GM04504 (cell line): ENCODE results near the gene NDUFA5.
A peak's percentile ranks its signal among the peaks of the same experiment; 100 is the strongest.
"Not testable (repeated sequence)": the region's sequence is repeated elsewhere in the genome, so short reads cannot be mapped to it uniquely, and the experiment has no call there.

Experiments used
- DNase-seq: peaks from one replicate; pipeline ENCODE4 v3.0.0-alpha.2; 2012; ENCODE audit warnings: low read depth

Gene NDUFA5

GRCh38 chr7:123557016-123557397, 611 bp downstream of the NDUFA5 start:
- no peak for DNase-seq

DNA sequence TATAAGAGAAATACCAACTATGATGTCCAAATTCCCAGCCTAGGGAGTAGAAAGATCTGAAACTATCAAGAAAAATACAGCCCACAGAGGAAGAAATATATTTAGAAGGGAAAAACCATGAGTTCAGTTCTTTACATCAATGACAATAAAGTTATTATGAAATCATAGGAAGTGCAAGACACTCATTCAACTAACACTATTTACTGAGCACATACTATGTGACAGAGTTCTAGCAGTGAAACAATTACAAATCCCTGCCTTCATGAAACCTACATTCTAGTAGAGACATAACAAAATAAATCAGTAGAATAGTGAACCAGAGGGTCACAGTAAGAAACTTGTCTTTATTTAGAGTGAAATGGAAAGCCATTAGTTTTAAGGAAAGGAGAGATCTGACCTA, 2.1 kb downstream of the NDUFA5 start:
- DNase-seq, result no peak

- DNase-seq, result no peak
Measured at GRCh38 chr7:123553159-123553558, 4.5 kb downstream of the NDUFA5 start.

DNA sequence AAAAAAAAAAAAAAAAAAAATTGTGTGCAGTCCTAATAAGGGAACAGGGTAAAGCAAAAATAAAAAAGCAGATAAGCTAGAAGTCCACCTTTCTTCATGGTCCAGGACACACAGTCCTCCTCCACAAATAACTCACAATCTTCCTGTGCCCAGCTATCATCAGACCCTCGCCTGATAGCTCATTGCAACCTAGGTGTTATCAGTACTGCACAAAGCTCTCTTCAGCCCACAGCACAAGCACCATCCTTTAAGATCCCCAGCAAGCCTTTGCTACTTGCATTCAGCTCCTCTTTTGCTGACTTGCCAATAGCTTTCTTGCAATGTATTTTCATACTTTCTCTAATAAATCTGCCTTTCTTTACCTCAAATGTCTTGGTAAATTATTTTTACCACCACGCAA, 5.0 kb downstream of the NDUFA5 start:
- no peak for DNase-seq

DNA sequence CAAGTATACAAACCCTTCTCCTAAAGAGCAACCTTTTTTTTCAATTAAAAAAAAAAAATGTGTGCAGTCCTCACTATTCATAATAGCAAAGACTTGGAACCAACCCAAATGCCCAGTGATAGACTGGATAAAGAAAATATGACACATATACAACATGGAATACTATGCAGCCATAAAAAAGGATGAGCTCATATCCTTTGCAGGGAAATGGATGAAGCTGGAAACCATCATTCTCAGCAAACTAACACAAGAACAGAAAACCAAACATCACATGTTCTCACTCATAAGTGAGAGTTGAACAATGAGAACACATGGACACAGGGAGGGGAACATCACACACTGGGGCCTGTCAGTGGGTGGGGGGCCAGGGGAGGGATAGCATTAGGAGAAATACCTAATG, 5.5 kb downstream of the NDUFA5 start:
- not testable (repeated sequence) for DNase-seq

- no peak for DNase-seq
Measured at GRCh38 chr7:123548406-123548805, 9.2 kb downstream of the NDUFA5 start.

DNA sequence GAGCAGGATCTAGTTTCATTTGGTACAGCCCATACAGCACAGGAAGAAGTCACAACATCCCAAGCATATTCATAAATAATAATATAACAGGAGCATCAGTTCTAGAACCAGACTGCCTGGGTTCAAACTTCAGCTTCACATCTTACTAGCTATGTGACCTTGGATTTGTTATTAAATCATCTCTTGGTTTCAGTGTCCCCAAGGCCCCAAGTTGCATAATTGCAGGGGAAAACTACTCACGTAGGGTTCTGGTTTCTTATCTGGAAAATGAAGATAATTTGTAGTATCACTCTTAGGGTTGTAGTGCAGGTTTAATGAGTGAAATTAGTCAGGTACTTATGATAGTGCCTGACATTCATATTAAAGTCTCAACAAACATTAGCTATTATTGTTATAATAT, 17.7 kb downstream of the NDUFA5 start:
- no peak for DNase-seq

- DNase-seq, result no peak
Measured at GRCh38 chr7:123538897-123539296, 18.7 kb downstream of the NDUFA5 start.

DNA sequence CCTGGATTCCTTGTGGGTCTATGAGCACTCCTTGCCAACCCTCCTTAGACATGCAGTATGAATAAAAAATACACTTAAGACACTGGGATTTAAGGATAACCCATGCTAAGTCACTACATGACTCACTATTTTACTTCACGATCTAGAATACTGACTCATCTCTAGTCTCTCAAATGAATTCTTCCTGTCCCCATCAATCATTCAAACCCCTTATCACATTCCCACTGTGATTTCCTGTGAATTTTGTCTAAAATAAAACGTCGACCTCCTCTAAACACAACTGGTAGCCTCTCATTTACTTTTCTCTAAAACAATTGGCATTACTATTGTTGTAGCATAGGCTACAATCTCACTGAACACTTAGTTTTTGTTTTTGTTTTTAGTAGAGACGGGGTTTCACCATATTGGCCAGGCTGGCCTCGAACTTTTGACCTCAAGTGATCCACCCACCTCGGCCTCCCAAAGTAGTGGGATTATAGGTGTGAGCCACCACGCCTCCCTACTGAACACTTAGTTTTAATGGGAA, 19.4 kb downstream of the NDUFA5 start:
- DNase-seq, result peak; percentile 24

GRCh38 chr7:123537026-123537642, 20.5 kb downstream of the NDUFA5 start:
- DNase-seq, result no peak

DNA sequence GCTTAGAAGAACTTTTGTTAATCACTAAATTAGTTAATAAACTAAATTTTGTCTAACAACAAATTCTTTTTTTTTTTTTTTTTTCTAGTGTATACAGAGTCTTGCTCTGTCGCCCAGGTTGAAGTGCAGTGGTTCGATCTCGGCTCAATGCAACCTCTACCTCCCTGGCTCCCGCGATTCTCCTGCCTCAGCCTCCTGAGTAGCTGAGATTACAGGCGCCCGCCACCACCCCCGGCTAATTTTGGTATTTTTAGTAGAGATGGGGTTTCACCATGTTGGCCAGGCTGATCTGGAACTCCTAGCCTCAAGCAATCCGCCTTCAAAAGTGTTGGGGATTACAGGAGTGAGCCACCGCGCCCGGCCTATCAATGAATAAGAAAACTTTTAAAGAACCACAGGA, 22.1 kb downstream of the NDUFA5 start:
- DNase-seq, result no peak

DNA sequence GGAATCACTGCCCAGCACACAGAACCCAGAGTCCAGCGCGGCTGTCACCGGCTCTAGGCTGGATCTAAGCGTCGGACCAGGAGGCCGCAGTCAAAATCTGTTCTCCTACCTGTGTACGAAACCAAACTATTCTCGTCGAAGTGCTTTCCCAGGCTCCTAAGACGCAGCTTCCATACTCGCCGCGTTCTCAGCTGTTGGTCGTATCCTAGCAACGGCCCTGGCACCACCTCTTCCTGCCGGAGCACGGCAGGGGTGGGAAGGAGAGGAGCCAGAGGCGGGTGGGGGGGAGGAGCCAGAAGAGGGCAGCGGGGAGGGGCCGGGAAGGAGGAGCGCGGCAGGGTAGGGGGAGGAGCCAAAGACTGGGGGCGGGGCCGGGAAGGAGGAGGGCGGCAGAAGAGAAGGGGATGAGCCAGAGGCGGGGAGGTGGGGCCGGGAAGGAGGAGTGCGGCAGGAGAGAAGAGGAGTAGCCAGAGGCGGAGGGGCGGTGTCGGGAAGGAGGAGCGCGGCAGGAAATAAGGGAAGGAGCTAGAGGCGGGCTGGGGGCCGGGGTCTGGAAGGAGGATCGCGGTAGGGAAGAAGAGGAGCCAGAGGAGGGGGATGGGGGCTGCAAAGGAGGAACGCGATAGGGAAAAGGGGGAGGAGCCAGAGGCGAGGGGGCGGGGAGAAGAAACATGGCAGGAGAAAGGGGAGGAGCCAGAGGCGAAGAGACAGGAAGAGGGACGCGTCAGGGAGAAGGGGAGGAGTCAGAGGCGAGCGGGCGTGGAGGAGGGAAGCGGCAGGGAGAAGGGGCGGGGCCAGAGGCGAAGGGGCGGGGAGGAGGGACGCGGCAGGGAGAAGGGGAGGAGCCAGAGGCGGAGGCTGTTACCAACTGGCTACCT, 23.0 kb downstream of the NDUFA5 start, which contains the start of gene IQUB:
Gene IQUB, minus strand, starts transcription at position 213 of the 878 bp plus-strand sequence. CDS start 22,255 bp downstream, outside the sequence.
- DNase-seq, result peak; percentile 94

GRCh38 chr7:123533929-123534382, 23.7 kb downstream of the NDUFA5 start:
- DNase-seq, result no peak

DNA sequence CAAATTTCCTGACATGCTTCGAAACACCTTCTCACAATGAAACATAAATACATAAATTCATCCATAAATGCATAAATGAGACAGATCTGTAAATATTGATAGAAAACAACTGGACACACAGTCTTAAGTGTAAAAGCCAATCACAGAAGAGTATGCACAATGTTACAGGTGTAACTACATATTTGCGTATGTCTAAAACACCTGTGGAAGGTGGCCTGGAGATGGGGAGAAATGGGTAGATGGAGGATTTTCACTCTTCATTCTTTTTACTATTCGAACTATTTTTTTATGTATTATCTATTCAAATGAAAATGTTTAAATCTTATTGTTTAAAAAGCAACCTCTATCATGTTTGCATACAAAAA, 24.1 kb downstream of the NDUFA5 start:
- DNase-seq, result no peak

- not testable (repeated sequence) for DNase-seq
Measured at GRCh38 chr7:123532788-123533552, 24.6 kb downstream of the NDUFA5 start.

DNA sequence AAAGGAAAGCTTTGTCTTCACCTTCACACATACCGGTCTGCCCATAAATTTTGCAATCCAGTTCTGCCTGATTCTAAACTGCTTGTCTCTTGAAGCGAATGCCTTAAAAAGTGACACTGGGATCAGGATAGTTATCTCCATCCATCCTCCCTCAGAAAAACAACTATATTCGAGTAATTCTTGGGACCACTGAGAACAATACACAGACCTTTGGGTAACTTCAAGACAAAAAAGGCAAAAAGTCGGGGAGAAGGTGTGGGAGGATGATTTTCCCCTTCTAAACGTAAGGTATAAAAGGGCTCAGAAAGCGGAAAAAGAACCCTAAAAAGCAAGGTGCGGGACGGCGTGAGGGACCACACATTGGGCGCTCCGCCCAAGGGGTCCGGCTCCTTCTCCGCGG, 25.3 kb downstream of the NDUFA5 start:
- DNase-seq, result not testable (repeated sequence)

GRCh38 chr7:123530035-123530591, 27.5 kb downstream of the NDUFA5 start:
- DNase-seq, result not testable (repeated sequence)

- no peak for DNase-seq
Measured at GRCh38 chr7:123528265-123528664, 29.4 kb downstream of the NDUFA5 start.

- DNase-seq, result not testable (repeated sequence)
Measured at GRCh38 chr7:123527712-123528225, 29.8 kb downstream of the NDUFA5 start.

GRCh38 chr7:123526533-123526932, 31.1 kb downstream of the NDUFA5 start:
- DNase-seq, result not testable (repeated sequence)

GRCh38 chr7:123522066-123522465, 35.6 kb downstream of the NDUFA5 start:
- DNase-seq, result no peak

DNA sequence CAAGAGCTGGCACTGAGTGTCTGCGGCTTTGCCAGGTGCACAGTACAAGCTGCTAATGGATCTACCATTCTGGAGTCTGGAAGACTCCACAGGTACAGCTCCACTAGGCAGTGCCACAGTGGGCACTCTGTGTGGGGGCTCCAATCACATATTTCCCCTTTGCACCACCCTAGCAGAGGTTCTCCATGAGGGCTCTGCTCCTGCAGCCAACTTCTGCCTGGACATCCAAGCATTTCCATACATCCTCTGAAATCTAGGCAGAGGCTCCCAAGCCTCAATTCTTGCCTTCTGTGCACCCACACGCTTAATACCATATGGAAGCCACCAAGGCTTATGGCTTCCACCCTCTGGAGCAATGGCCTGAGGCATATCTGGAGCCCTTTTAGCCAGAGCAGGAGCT, 52.4 kb downstream of the NDUFA5 start:
- no peak for DNase-seq
